DOHH2 (cell line): ENCODE data around the gene CCDC149.

ENCODE experiments used
- H3F3A ChIP-seq: fragments of 200-600 bp; sonication (generic), shearing (Covaris generic); 2 replicates; pipeline ENCODE4 v1.6.0; 2016; ENCODE audit warnings: antibody characterized with exemption, mild to moderate bottlenecking; ENCODE audit not compliant: control insufficient read depth, insufficient read depth
- H3K27ac ChIP-seq: fragments of 200-600 bp; sonication (generic); 2 replicates; pipeline ENCODE4 v1.5.1; 2014; ENCODE audit warnings: low read depth, mild to moderate bottlenecking, low read length, moderate library complexity
- H3K27me3 ChIP-seq: fragments of 200-600 bp; sonication (generic); 2 replicates; pipeline ENCODE4 v1.6.1; 2014; ENCODE audit warnings: mild to moderate bottlenecking, low read length, mixed read lengths; ENCODE audit not compliant: control insufficient read depth
- H3K36me3 ChIP-seq: fragments of 200-600 bp; sonication (generic); 2 replicates; pipeline ENCODE4 v1.6.1; 2014; ENCODE audit warnings: mild to moderate bottlenecking, low read length, moderate library complexity, mixed read lengths; ENCODE audit not compliant: control insufficient read depth
- H3K4me1 ChIP-seq: fragments of 200-600 bp; sonication (generic); 2 replicates; pipeline ENCODE4 v1.6.1; 2014; ENCODE audit warnings: mild to moderate bottlenecking, low read length, mixed read lengths; ENCODE audit not compliant: control insufficient read depth
- H3K4me2 ChIP-seq: fragments of 200-600 bp; sonication (generic); 2 replicates; pipeline ENCODE4 v1.6.0; 2014; ENCODE audit warnings: mild to moderate bottlenecking, low read length, moderate library complexity
- H3K4me3 ChIP-seq: fragments of 200-600 bp; sonication (generic); 2 replicates; pipeline ENCODE4 v1.5.1; 2014; ENCODE audit warnings: mild to moderate bottlenecking, low read length, mixed read lengths
- H3K79me2 ChIP-seq: fragments of 200-600 bp; sonication (generic); 2 replicates; pipeline ENCODE4 v1.6.1; 2014; ENCODE audit warnings: mild to moderate bottlenecking, low read length, mixed read lengths; ENCODE audit not compliant: control insufficient read depth
- H3K9me2 ChIP-seq: fragments of 200-600 bp; sonication (generic); replicated peaks from 2 replicates; pipeline ENCODE4 v1.6.1; 2014; ENCODE audit warnings: mild to moderate bottlenecking, low read length, mixed read lengths; ENCODE audit not compliant: control insufficient read depth
- H3K9me3 ChIP-seq: fragments of 200-600 bp; sonication (generic); 2 replicates; pipeline ENCODE4 v1.6.1; 2014; ENCODE audit warnings: antibody characterized with exemption, low read length, mixed read lengths; ENCODE audit not compliant: control insufficient read depth, insufficient read depth
- H4K20me1 ChIP-seq: fragments of 200-600 bp; sonication (generic); 2 replicates; pipeline ENCODE4 v1.6.0; 2014; ENCODE audit warnings: low read depth, mild to moderate bottlenecking, antibody characterized with exemption, low read length, moderate library complexity; ENCODE audit not compliant: control insufficient read depth, insufficient read depth
- CTCF ChIP-seq: fragments of 200-600 bp; sonication (generic); IDR thresholded peaks from one replicate; pipeline ENCODE4 v1.5.1; 2014; ENCODE audit warnings: antibody characterized with exemption, mild to moderate bottlenecking, low read depth, low read length; ENCODE audit not compliant: poor library complexity, severe bottlenecking
- EZH2phosphoT487 ChIP-seq: fragments of 200-600 bp; sonication (generic); IDR thresholded peaks from 2 replicates; pipeline ENCODE4 v1.6.1; 2017; ENCODE audit warnings: borderline replicate concordance, mild to moderate bottlenecking, antibody characterized with exemption, low read length, moderate library complexity, mixed read lengths

Gene CCDC149

GRCh38 chr4:24808955-24809354 is 103.9 kb downstream of the CCDC149 start:
- no peaks in the 10 kb centered on the region for H3K79me2 ChIP-seq
- no peaks in the 10 kb centered on the region for H3K27me3 ChIP-seq
- H3K36me3 ChIP-seq = no peaks in the 10 kb centered on the region
- no peaks in the 10 kb centered on the region for H3K4me1 ChIP-seq
- no peak overlapping the region for H3K4me2 ChIP-seq
- no peaks in the 10 kb centered on the region for H4K20me1 ChIP-seq
- TF ChIP-seq CTCF (no peak), EZH2phosphoT487 (no peak)
- H3K4me3 ChIP-seq = no peak overlapping the region
- no peaks in the 10 kb centered on the region for H3F3A ChIP-seq
- no peaks in the 10 kb centered on the region; the same call in 1 of the 2 replicates for H3K9me2 ChIP-seq
- H3K27ac ChIP-seq = no peak overlapping the region
- H3K9me3 ChIP-seq = no peaks in the 10 kb centered on the region

DNA sequence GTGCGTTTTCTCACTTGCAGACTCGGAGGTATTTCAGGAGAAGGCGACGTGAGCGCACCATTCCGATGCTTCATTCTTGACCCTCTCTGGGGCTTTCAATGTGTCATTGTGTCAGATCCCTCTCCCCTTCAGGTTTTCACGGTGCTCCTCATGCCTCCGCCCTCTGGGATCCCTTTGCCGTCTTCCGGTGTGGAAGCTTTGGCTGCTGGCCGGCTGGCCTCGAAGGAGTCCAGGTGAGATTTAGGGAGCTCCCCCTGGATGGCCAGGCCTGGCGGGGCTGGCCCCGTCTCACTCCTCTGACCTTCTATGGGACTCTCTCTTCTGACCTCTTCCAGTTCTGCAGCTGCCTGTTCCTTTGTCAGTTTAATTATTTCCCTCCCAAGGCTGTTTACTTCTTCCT is 104.6 kb downstream of the CCDC149 start:
- Histone ChIP-seq H3K9me2 (no peaks in the 10 kb centered on the region; the same call in 1 of the 2 replicates), H3K9me3 (no peaks in the 10 kb centered on the region), H3K27me3 (no peaks in the 10 kb centered on the region), H3F3A (no peaks in the 10 kb centered on the region), H3K27ac (no peak overlapping the region), H3K79me2 (no peaks in the 10 kb centered on the region), H4K20me1 (no peaks in the 10 kb centered on the region), H3K36me3 (no peaks in the 10 kb centered on the region), H3K4me2 (no peak overlapping the region), H3K4me1 (no peaks in the 10 kb centered on the region), H3K4me3 (no peak overlapping the region)
- no peak for TF ChIP-seq EZH2phosphoT487

GRCh38 chr4:24807611-24808010 is 105.2 kb downstream of the CCDC149 start:
- H3K4me2 ChIP-seq = no peak overlapping the region
- no peaks in the 10 kb centered on the region for H3K27me3 ChIP-seq
- no peak overlapping the region for H3K27ac ChIP-seq
- H3K4me3 ChIP-seq = no peak overlapping the region
- no peak for TF ChIP-seq EZH2phosphoT487
- TF ChIP-seq CTCF = no peak
- no peaks in the 10 kb centered on the region for H3K79me2 ChIP-seq
- H3K9me3 ChIP-seq = no peaks in the 10 kb centered on the region
- H3K36me3 ChIP-seq = no peaks in the 10 kb centered on the region
- H4K20me1 ChIP-seq = no peaks in the 10 kb centered on the region
- no peaks in the 10 kb centered on the region for H3F3A ChIP-seq
- H3K4me1 ChIP-seq = no peaks in the 10 kb centered on the region
- H3K9me2 ChIP-seq = no peaks in the 10 kb centered on the region; the same call in 1 of the 2 replicates

- Histone ChIP-seq H3K4me2 (no peak overlapping the region), H3K4me3 (no peak overlapping the region), H3K4me1 (no peaks in the 10 kb centered on the region), H3K79me2 (no peaks in the 10 kb centered on the region), H3K9me2 (no peaks in the 10 kb centered on the region), H3K27me3 (no peaks in the 10 kb centered on the region), H3F3A (no peaks in the 10 kb centered on the region), H3K9me3 (no peaks in the 10 kb centered on the region), H3K27ac (no peak overlapping the region), H3K36me3 (no peaks in the 10 kb centered on the region), H4K20me1 (no peaks in the 10 kb centered on the region)
- TF ChIP-seq EZH2phosphoT487 (no peak), CTCF (no peak)
Observed at GRCh38 chr4:24806206-24806990, 106.4 kb downstream of the CCDC149 start.
